Temporal lobe (tissue), 1 donor: ENCODE results near the gene HLA-DOA. TPM values are rescaled to one million over a fixed set of nuclear protein-coding genes. Genes with fewer than 3 reads are reported as not detected.

ENCODE experiments used
- total RNA-seq: library from RNA; depleted of rRNA; stranded (reverse); fragments of >200 nt; gene quantifications from one replicate; pipeline ENCODE4 v1.2.3, GENCODE V29; 2014

HLA-DOA gene
- total RNA-seq, 1 donor from 2014 or later = 0.25 TPM

Other genes starting within 250 kb of the HLA-DOA start
- gene HLA-DQB2, start 246.1 kb downstream of the HLA-DOA start, total RNA-seq = not detected
- not detected for gene HLA-DOB, start 192.6 kb downstream of the HLA-DOA start, total RNA-seq
- 2.2 TPM for gene TAP2, start 170.9 kb downstream of the HLA-DOA start, total RNA-seq
- 2.0 TPM for gene PSMB8, start 165.5 kb downstream of the HLA-DOA start, total RNA-seq
- gene TAP1, start 155.9 kb downstream of the HLA-DOA start, total RNA-seq = 3.4 TPM
- gene PSMB9, start 155.4 kb downstream of the HLA-DOA start, total RNA-seq = 0.74 TPM
- gene HLA-DMB, start 68.6 kb downstream of the HLA-DOA start, total RNA-seq = 0.49 TPM
- 1.5 TPM for gene HLA-DMA, start 56.5 kb downstream of the HLA-DOA start, total RNA-seq
- gene BRD2, start 41.0 kb downstream of the HLA-DOA start, total RNA-seq = 68.6 TPM
- 0.49 TPM for gene HLA-DPA1, start 64.1 kb upstream of the HLA-DOA start, total RNA-seq
- 1.2 TPM for gene HLA-DPB1, start 66.4 kb upstream of the HLA-DOA start, total RNA-seq
- gene COL11A2, start 182.9 kb upstream of the HLA-DOA start, total RNA-seq = 1.2 TPM
- 20.7 TPM for gene RXRB, start 191.1 kb upstream of the HLA-DOA start, total RNA-seq
- gene SLC39A7, start 191.3 kb upstream of the HLA-DOA start, total RNA-seq = 38.4 TPM
- 1.5 TPM for gene HSD17B8, start 195.1 kb upstream of the HLA-DOA start, total RNA-seq
- gene RING1, start 198.9 kb upstream of the HLA-DOA start, total RNA-seq = 16.7 TPM